ENCODE results near the gene VPS13D.

GRCh38 chr1:12561121-12561520 lies 331.3 kb downstream of the VPS13D start:
- TF ChIP-seq NFIC (IDR thresholded peaks at IDR 0.05) (no peak), RAD21 (IDR thresholded peaks at IDR 0.05; ENCODE audit: low read depth) (no peak), MAX (IDR thresholded peaks at IDR 0.05) (no peak), TAF1 (IDR thresholded peaks at IDR 0.05; ENCODE audit: low read depth) (no peak), TCF12 (IDR thresholded peaks at IDR 0.05; ENCODE audit: low read depth) (no peak), USF1 (IDR thresholded peaks at IDR 0.05) (no peak), YY1 (IDR thresholded peaks at IDR 0.05; ENCODE audit: low read depth) (no peak), EP300 (IDR thresholded peaks at IDR 0.05; ENCODE audit: borderline replicate concordance) (no peak), CEBPB (IDR thresholded peaks at IDR 0.05) (no peak), TEAD4 (IDR thresholded peaks at IDR 0.05) (no peak), CREB1 (IDR thresholded peaks at IDR 0.05; ENCODE audit: low read depth) (no peak), FOXM1 (IDR thresholded peaks at IDR 0.05; ENCODE audit: borderline replicate concordance, low read depth) (no peak)
